Esophagus (tissue), 2 donors: ENCODE results near the gene PPP1R13B. TPM values are rescaled to one million over a fixed set of nuclear protein-coding genes. Genes with fewer than 3 reads are reported as not detected.
"Not testable (repeated sequence)": the region's sequence is repeated elsewhere in the genome, so short reads cannot be mapped to it uniquely, and the experiment has no call there.

ENCODE experiments used
- H3K27ac ChIP-seq, 2 donors: one replicate each; pipeline ENCODE4 v1.5.1; 2013; ENCODE audit warnings: low read depth in 2 of 2, mild to moderate bottlenecking in 2 of 2, inconsistent platforms in 1 of 2, low read length in 1 of 2, moderate library complexity in 1 of 2
- H3K27me3 ChIP-seq, 2 donors: one replicate each; pipeline ENCODE4 v1.6.1; 2013; ENCODE audit warnings: low read length in 2 of 2, control low read depth in 1 of 2, mild to moderate bottlenecking in 1 of 2; ENCODE audit not compliant: insufficient read depth in 2 of 2, control insufficient read depth in 1 of 2
- H3K36me3 ChIP-seq, 2 donors: one replicate each; pipeline ENCODE4 v1.6.1; 2013; ENCODE audit warnings: low read length in 1 of 2; ENCODE audit not compliant: control insufficient read depth in 2 of 2, insufficient read depth in 2 of 2
- H3K4me1 ChIP-seq, 2 donors: one replicate each; pipeline ENCODE4 v1.6.1; 2013; ENCODE audit warnings: low read length in 1 of 2; ENCODE audit not compliant: control insufficient read depth in 2 of 2, insufficient read depth in 2 of 2
- H3K4me3 ChIP-seq, 2 donors: one replicate each; pipeline ENCODE4 v1.5.1; 2013; ENCODE audit warnings: low read length in 2 of 2, mild to moderate bottlenecking in 2 of 2, low read depth in 1 of 2, moderate library complexity in 1 of 2
- H3K9me3 ChIP-seq, 2 donors: one replicate each; pipeline ENCODE4 v1.6.1; 2013; ENCODE audit warnings: mild to moderate bottlenecking in 2 of 2, low read depth in 1 of 2, low read length in 1 of 2, moderate library complexity in 1 of 2; ENCODE audit not compliant: control insufficient read depth in 2 of 2, insufficient read depth in 1 of 2
- WGBS, 2 donors: extraction: QIAGEN DNeasy Blood & Tissue Kit; methylation state at CpG; one replicate each; pipeline ENCODE4 v1.1.7; 2013; 5-methylcytosine and 5-hydroxymethylcytosine counted together
- polyA plus RNA-seq, 2 donors: library from polyadenylated mRNA; stranded (reverse); fragments of 200-250 nt; gene quantifications; one replicate each; pipeline ENCODE4 v1.2.3, GENCODE V29; 2013
- donor health status: healthy with polysubstance abuse.
- donor health status: Bipolar disorder and iron deficiency.

The PPP1R13B gene
- polyA plus RNA-seq, 2 donors = 16.4 to 28.4 TPM

- 40 to 45% methylated on average over 5 of the region's 5 CpGs for WGBS, 2 donors
- H3K4me3 ChIP-seq = no peak overlapping the region
- no peaks in the 10 kb centered on the region for H3K9me3 ChIP-seq
- no peaks in the 10 kb centered on the region for H3K4me1 ChIP-seq
- H3K27me3 ChIP-seq = no peaks in the 10 kb centered on the region
- H3K36me3 ChIP-seq = no peaks in the 10 kb centered on the region
- no peak overlapping the region for H3K27ac ChIP-seq
Measured at GRCh38 chr14:103806805-103807204, 40.6 kb downstream of the PPP1R13B start.

- no peak overlapping the region for H3K27ac ChIP-seq
- no peak overlapping the region for H3K4me3 ChIP-seq
- H3K4me1 ChIP-seq = no peaks in the 10 kb centered on the region
- H3K9me3 ChIP-seq = no peaks in the 10 kb centered on the region
- no peaks in the 10 kb centered on the region for H3K36me3 ChIP-seq
- H3K27me3 ChIP-seq = no peaks in the 10 kb centered on the region
- WGBS, 2 donors = 64 to 82% methylated on average over 1 of the region's 1 CpG
Measured at GRCh38 chr14:103805708-103806107, 41.7 kb downstream of the PPP1R13B start.

DNA sequence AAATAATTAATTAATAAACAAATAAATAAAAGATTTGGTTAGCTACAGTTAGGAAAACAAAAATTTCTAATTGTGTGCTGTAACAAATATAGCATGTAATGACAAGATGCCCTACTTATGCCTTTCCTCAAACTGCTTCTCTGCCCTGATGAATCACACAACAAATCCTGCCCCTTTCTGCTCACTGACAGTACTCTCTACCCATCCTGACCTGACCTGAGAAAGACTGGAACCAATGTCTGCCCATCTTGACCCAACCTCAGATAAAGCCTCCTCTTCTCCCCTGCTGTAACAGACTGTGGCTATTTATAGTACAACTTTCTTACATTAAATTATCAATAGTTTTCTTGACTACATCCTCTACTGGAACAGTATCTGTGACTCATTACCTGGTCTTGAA, 43.7 kb downstream of the PPP1R13B start:
- Histone ChIP-seq H3K9me3 (no peaks in the 10 kb centered on the region), H3K36me3 (no peaks in the 10 kb centered on the region), H3K4me1 (no peaks in the 10 kb centered on the region), H3K27me3 (no peaks in the 10 kb centered on the region), H3K27ac (no peak overlapping the region), H3K4me3 (no peak overlapping the region)

DNA sequence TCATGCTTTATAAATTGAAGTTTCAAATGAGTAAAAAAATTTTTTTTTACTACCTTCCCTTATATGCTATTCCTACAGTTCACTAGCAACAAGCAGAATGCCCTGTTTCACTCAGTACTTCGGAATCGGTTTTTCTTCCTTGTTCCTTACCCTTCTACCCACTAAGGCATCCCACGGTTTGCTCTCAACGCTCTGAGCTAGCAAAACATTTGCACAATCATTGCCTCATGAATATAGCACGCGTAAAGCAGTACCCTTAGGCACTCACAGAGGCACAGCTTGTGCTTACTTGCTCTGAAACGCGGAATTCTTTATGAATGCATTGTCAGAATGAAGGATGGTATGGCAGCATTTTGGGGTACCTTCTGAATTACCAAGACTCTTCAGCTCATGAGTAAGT, 45.0 kb downstream of the PPP1R13B start:
- no peaks in the 10 kb centered on the region for H3K9me3 ChIP-seq
- H3K4me3 ChIP-seq = no peak overlapping the region
- peak overlapping the region in 1 of 2 donors; percentile 11 for H3K27ac ChIP-seq
- WGBS, 2 donors = 48 to 70% methylated on average over 8 of the region's 8 CpGs
- H3K36me3 ChIP-seq = no peaks in the 10 kb centered on the region
- H3K27me3 ChIP-seq = no peaks in the 10 kb centered on the region
- H3K4me1 ChIP-seq = no peaks in the 10 kb centered on the region

- peak overlapping the region in 1 of 2 donors; percentile 7 for H3K27ac ChIP-seq
- H3K36me3 ChIP-seq = no peaks in the 10 kb centered on the region
- 60 to 69% methylated on average over 4 of the region's 4 CpGs for WGBS, 2 donors
- no peaks in the 10 kb centered on the region for H3K9me3 ChIP-seq
- H3K4me1 ChIP-seq = no peaks in the 10 kb centered on the region
- no peak overlapping the region for H3K4me3 ChIP-seq
- no peaks in the 10 kb centered on the region for H3K27me3 ChIP-seq
Measured at GRCh38 chr14:103801459-103801858, 45.9 kb downstream of the PPP1R13B start.

- not testable (repeated sequence) for H3K4me1 ChIP-seq, H3K36me3 ChIP-seq, H3K27ac ChIP-seq, H3K27me3 ChIP-seq, H3K4me3 ChIP-seq, H3K9me3 ChIP-seq
Measured at GRCh38 chr14:103793192-103793591, 54.2 kb downstream of the PPP1R13B start.

DNA sequence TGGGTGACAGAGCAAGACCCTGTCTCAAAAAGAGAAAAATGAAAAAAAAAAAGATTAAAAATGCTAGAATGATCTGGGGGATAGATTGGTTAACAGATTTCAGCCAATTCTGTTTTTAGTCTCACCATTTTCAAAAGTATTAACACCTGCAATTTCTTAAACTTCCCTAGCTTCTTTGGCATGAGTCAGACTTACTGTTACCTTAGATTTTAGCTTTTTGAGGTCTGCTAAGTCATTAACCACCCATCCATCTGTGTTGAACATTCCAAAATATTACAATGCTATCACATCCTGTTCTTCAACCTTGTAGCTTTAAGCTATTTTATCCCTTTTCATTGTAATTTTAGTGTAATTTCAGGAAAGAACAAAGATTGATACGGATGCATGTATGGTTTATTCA, 59.3 kb downstream of the PPP1R13B start:
- Histone ChIP-seq H3K27ac (no peak overlapping the region), H3K4me1 (no peaks in the 10 kb centered on the region), H3K27me3 (no peaks in the 10 kb centered on the region), H3K4me3 (no peak overlapping the region), H3K9me3 (no peaks in the 10 kb centered on the region), H3K36me3 (peaks cover 0 to 2% of the 10 kb centered on the region in 2 donors)
- WGBS, 2 donors = 78 to 83% methylated on average over 1 of the region's 1 CpG

DNA sequence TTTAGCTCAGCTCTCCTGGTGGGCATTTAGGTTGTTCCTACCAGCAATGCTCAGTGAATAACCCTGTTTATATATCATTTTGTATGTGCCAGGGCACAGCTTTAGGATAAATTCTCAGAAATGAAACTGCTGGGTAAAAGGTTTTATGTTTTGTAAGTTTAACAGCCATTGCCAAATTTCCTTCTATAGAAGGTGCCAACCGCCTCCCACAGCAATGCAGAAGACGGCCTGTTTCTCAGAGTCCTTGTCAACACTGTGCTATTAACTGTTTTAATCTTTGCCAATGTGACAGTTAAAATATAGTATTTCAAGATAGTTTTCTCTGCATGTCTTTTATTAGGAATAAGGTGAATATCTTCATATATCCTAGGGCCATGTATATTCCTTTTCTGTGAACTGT, 65.0 kb downstream of the PPP1R13B start:
- WGBS, 2 donors = 49 to 64% methylated on average over 2 of the region's 2 CpGs
- H3K9me3 ChIP-seq = no peaks in the 10 kb centered on the region
- H3K27ac ChIP-seq = no peak overlapping the region
- H3K27me3 ChIP-seq = no peaks in the 10 kb centered on the region
- H3K4me3 ChIP-seq = no peak overlapping the region
- H3K36me3 ChIP-seq = peaks cover under 1 to 2% of the 10 kb centered on the region in 2 donors
- no peaks in the 10 kb centered on the region for H3K4me1 ChIP-seq

GRCh38 chr14:103776319-103776718, 71.1 kb downstream of the PPP1R13B start:
- WGBS, 2 donors = 96 to 97% methylated on average over 6 of the region's 6 CpGs
- not testable (repeated sequence) for H3K36me3 ChIP-seq, H3K27ac ChIP-seq, H3K9me3 ChIP-seq, H3K4me3 ChIP-seq, H3K4me1 ChIP-seq, H3K27me3 ChIP-seq

DNA sequence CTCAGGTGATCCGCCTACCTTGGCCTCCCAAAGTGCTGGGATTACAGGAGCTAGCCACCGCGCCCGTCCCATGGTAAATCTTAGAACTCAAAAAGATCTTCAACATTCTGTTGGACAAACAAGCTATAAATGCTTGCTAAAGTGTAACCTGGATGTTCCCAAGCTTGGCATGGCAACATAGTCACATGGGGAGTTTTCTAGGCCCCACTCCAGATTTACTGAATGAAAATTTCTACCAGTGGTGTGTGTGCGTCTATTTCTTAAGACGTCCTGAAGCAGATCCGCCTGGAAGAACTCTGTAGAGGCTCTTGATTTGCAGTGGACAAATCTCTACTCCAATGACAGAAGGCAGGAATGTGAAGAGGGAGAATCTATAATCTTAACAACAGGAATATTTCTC, 71.9 kb downstream of the PPP1R13B start:
- 96 to 97% methylated on average over 7 of the region's 7 CpGs for WGBS, 2 donors

More for the DNA sequence above, 71.9 kb downstream of the PPP1R13B start:
- Histone ChIP-seq H3K4me3 (no peak overlapping the region), H3K27ac (no peak overlapping the region), H3K36me3 (peaks cover 6 to 7% of the 10 kb centered on the region in 2 donors), H3K4me1 (no peaks in the 10 kb centered on the region), H3K9me3 (no peaks in the 10 kb centered on the region), H3K27me3 (no peaks in the 10 kb centered on the region)
